Endothelial cell of umbilical vein (primary cell): ENCODE measurements around the gene LYPLAL1. TPM values are rescaled to one million over a fixed set of nuclear protein-coding genes. Genes with fewer than 3 reads are reported as not detected.

Source experiments
- BruUV-seq: library from RNA; stranded (reverse); fragments of 400-500 nt; replicated peaks from 2 replicates; lab custom pipeline; 2021; lab: Mats Ljungman, UMichigan
- CTCF ChIA-PET: fragments of 300-600, 350-600 bp; sonication (Branson Sonifier 250); formaldehyde crosslinking; loops from one replicate; lab custom pipeline; 2021; ENCODE audit warnings: antibody characterized with exemption, inconsistent platforms; lab: Charles Lee
- POLR2A ChIA-PET: fragments of 300-600, 350-600 bp; sonication (Branson Sonifier 250); formaldehyde crosslinking; loops from one replicate; lab custom pipeline; 2021; ENCODE audit warnings: antibody characterized with exemption, inconsistent platforms; lab: Charles Lee
- DNase-seq: peaks from one replicate; pipeline ENCODE4 v3.0.0-alpha.2; 2011; ENCODE audit warnings: low read depth, low spot score
- FAIRE-seq: peaks from 2 replicates; lab custom pipeline; 2011; peaks lifted over from hg19 to GRCh38; lab: Jason Lieb, UNC
- H2AFZ ChIP-seq: 2 replicates; pipeline ENCODE4 v1.6.0; 2012; ENCODE audit warnings: low read depth, low read length, control low read depth, inconsistent platforms
- H3K27ac ChIP-seq: 2 replicates; pipeline ENCODE4 v1.5.1; 2011; ENCODE audit warnings: low read depth, mild to moderate bottlenecking, control low read depth, low read length, moderate library complexity; ENCODE audit not compliant: insufficient read depth
- H3K27me3 ChIP-seq, 2 experiments: 2 replicates each; pipeline versions ENCODE4 v1.6.0 to v1.6.1; 2011; ENCODE audit warnings: low read length in 2 of 2, mixed read lengths in 1 of 2; ENCODE audit not compliant: control insufficient read depth in 2 of 2, insufficient read depth in 2 of 2
- H3K36me3 ChIP-seq, 2 experiments: 2 replicates in 1 of 2; 3 replicates in 1 of 2; pipeline ENCODE4 v1.5.1; 2011; ENCODE audit warnings: low read length in 2 of 2, mild to moderate bottlenecking in 1 of 2, moderate library complexity in 1 of 2; ENCODE audit not compliant: control insufficient read depth in 2 of 2, insufficient read depth in 2 of 2; ENCODE audit errors: extremely low read depth in 1 of 2
- H3K4me1 ChIP-seq: 3 replicates; pipeline ENCODE4 v1.5.1; 2011; ENCODE audit warnings: mild to moderate bottlenecking, low read length; ENCODE audit not compliant: control insufficient read depth, insufficient read depth; ENCODE audit errors: extremely low read depth
- H3K4me2 ChIP-seq: 2 replicates; pipeline ENCODE4 v1.6.1; 2011; ENCODE audit warnings: low read length, control low read depth, mixed read lengths; ENCODE audit not compliant: insufficient read depth
- H3K4me3 ChIP-seq, 3 experiments: fragments of 200-600 bp in 1 of 3; sonication (generic), shearing (Covaris generic) in 1 of 3; replicated peaks in 1 of 3; 2 replicates each; pipeline ENCODE4 v1.5.1; 2011 to 2016; ENCODE audit warnings: control low read depth in 3 of 3, low read length in 3 of 3, mild to moderate bottlenecking in 2 of 3, inconsistent platforms in 1 of 3, low read depth in 1 of 3, moderate library complexity in 1 of 3; ENCODE audit not compliant: insufficient read depth in 1 of 3
- H3K79me2 ChIP-seq: 2 replicates; pipeline ENCODE4 v1.6.0; 2012; ENCODE audit warnings: low read length, inconsistent platforms; ENCODE audit not compliant: control insufficient read depth, insufficient read depth
- H3K9ac ChIP-seq: replicated peaks from 2 replicates; pipeline ENCODE3; 2011; ENCODE audit warnings: low read length, control low read depth; ENCODE audit not compliant: insufficient read depth; ENCODE audit errors: extremely low read depth
- H3K9me1 ChIP-seq: replicated peaks from 3 replicates; pipeline ENCODE4 v1.6.0; 2011; ENCODE audit warnings: mild to moderate bottlenecking, low read length; ENCODE audit not compliant: control insufficient read depth, insufficient read depth; ENCODE audit errors: extremely low read depth
- H3K9me3 ChIP-seq: replicated peaks from 2 replicates; pipeline ENCODE4 v1.5.1; 2012; ENCODE audit warnings: low read length, inconsistent platforms; ENCODE audit not compliant: control insufficient read depth, insufficient read depth
- H4K20me1 ChIP-seq: replicated peaks from 2 replicates; pipeline ENCODE3; 2011; ENCODE audit warnings: mild to moderate bottlenecking, low read length; ENCODE audit not compliant: control insufficient read depth, insufficient read depth; ENCODE audit errors: extremely low read depth
- EZH2 ChIP-seq: IDR thresholded peaks from 2 replicates; pipeline ENCODE4 v1.6.1; 2012; ENCODE audit warnings: borderline replicate concordance, low read depth, mild to moderate bottlenecking, moderate library complexity, low read length, inconsistent platforms; ENCODE audit not compliant: severe bottlenecking
- FOS ChIP-seq: IDR thresholded peaks from 2 replicates; pipeline ENCODE4 v1.6.1; 2011; ENCODE audit warnings: mild to moderate bottlenecking, low read length, moderate library complexity, borderline replicate concordance; ENCODE audit not compliant: insufficient read depth
- GATA2 ChIP-seq: IDR thresholded peaks from 2 replicates; pipeline ENCODE4 v1.7.0; 2011; ENCODE audit warnings: low read depth, mild to moderate bottlenecking, moderate library complexity, mixed read lengths, low read length; ENCODE audit not compliant: insufficient read length, insufficient read depth
- JUN ChIP-seq: IDR thresholded peaks from 2 replicates; pipeline ENCODE4 v1.6.1; 2011; ENCODE audit warnings: borderline replicate concordance, low read depth; ENCODE audit not compliant: insufficient read length, insufficient read depth
- MYC ChIP-seq: IDR thresholded peaks from one replicate; pipeline ENCODE4 v1.6.1; 2011; ENCODE audit warnings: mild to moderate bottlenecking, low read depth, low read length
- POLR2AphosphoS5 ChIP-seq: IDR thresholded peaks from 2 replicates; pipeline ENCODE4 v1.6.1; 2012; ENCODE audit warnings: low read depth, mild to moderate bottlenecking, control low read depth, low read length, moderate library complexity; ENCODE audit not compliant: insufficient read depth
- dilution Hi-C: fragments of 300-500 bp; cut with MboI; formaldehyde crosslinking; loops from one replicate; pipeline ENCODE4 v1.15.0; 2019; ENCODE audit warnings: low sequenced_read_pairs; ENCODE audit not compliant: extremely low pct_ligation_motif_present
- intact Hi-C: fragments of 100-400 bp; cut with micrococcal nuclease; formaldehyde crosslinking; loops from one replicate; pipeline ENCODE4 v1.10.0; 2022
- polyA plus RNA-seq, 4 experiments: library from polyadenylated mRNA; depleted of rRNA in 3 of 4; stranded (reverse) in 3 of 4; unstranded in 1 of 4; fragments of >200 nt; gene quantifications; 2 replicates each; pipeline versions ENCODE4 v1.2.1 to v1.2.3, GENCODE V29; 2011 to 2012; ENCODE audit warnings: missing spikeins in 1 of 4
- total RNA-seq: library from RNA; stranded (reverse); gene quantifications from 2 replicates; pipeline ENCODE4 v1.2.3, GENCODE V29; 2021
- TF ChIP-seq, protein P1 (sequence below): IDR thresholded peaks from 2 replicates; pipeline ENCODE4 v1.6.1; 2011; ENCODE audit not compliant: insufficient read depth, insufficient read length
- TF ChIP-seq, protein P2 (sequence below), 2 donors: IDR thresholded peaks; 1 replicate in 1 of 2; 2 replicates in 1 of 2; pipeline ENCODE4 v1.5.1; 2011; ENCODE audit warnings: low read length in 2 of 2, mild to moderate bottlenecking in 2 of 2, moderate library complexity in 2 of 2, control low read depth in 1 of 2, inconsistent platforms in 1 of 2, low read depth in 1 of 2; ENCODE audit not compliant: insufficient read depth in 1 of 2; ENCODE audit errors: extremely low read depth in 1 of 2

Gene LYPLAL1
- total and polyA plus RNA-seq, 2 donors (not counting 3 experiments of a cell fraction or from before 2014, with no cell fraction given): 7.4 to 25.4 TPM

DNA sequence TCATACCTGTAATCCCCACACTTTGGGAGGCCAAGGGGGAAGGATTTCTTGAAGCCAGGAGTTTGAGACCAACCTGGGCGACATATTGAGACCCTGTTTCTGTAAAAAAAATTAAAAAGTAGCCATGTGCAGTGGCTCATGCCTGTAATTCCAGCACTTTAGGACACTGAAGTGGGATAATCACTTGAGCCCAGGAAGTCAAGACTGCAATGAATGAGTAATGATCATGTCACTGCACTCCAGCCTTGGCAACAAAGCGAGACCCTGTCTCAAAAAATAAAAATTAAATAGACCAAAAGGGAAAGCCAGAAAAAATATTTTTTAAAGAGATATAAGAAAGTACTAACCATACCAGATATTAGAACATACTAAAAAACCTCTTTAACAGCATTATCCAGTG lies 44.7 kb upstream of the LYPLAL1 start:
- no peaks in the 10 kb centered on the region for H3K9me3 ChIP-seq
- DNase-seq: no peak
- H3K4me2 ChIP-seq: no peak overlapping the region
- no peak for TF ChIP-seq EZH2
- no peak for TF ChIP-seq FOS
- no peak for TF ChIP-seq JUN
- TF ChIP-seq MYC: no peak
- dilution Hi-C loops: no loop called here
- no peak overlapping the region for H3K9ac ChIP-seq
- no peak overlapping the region for H2AFZ ChIP-seq
- H4K20me1 ChIP-seq: no peaks in the 10 kb centered on the region
- H3K27me3 ChIP-seq: no peaks in the 10 kb centered on the region
- CTCF ChIA-PET: no interaction called here
- no peaks in the 10 kb centered on the region for H3K79me2 ChIP-seq
- POLR2A ChIA-PET: no interaction called here
- H3K36me3 ChIP-seq: no peaks in the 10 kb centered on the region
- H3K9me1 ChIP-seq: no peaks in the 10 kb centered on the region
- no TSS peak for BruUV-seq
- H3K27ac ChIP-seq: no peak overlapping the region
- FAIRE-seq: no peak
- no peak overlapping the region for H3K4me3 ChIP-seq
- intact Hi-C loops: no loop called here
- H3K4me1 ChIP-seq: no peaks in the 10 kb centered on the region

DNA sequence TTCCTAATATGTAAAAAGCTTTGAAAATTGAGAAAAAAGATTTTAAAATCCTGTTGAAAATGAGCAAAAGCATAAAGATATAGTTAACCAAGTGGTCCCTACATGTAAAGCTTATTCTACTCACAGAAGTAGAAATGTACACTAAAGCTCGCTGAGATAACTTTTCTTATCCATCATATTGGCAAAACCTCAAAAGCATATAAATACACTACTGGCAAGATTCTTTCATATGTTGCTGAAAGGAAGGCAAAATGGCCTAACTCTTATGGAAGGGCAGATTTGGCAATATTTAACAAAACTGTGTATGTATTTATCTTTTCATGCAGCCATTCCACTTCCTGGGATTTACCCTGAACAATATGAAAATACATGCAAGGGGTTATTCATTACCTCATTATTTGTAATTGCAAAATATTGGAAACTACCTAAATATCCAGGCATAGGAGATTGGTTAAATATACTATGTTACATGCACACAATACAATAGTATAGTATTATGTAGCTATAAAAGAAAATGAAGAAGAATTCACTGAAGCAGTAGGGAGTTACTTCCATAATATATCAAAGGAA lies 43.2 kb upstream of the LYPLAL1 start:
- H3K27ac ChIP-seq: no peak overlapping the region
- no peaks in the 10 kb centered on the region for H3K79me2 ChIP-seq
- dilution Hi-C loops: no loop called here
- no peaks in the 10 kb centered on the region for H3K36me3 ChIP-seq
- BruUV-seq: no TSS peak
- H2AFZ ChIP-seq: no peak overlapping the region
- H3K4me3 ChIP-seq: no peak overlapping the region
- H4K20me1 ChIP-seq: no peaks in the 10 kb centered on the region
- ChIA-PET CTCF (no interaction called here), POLR2A (no interaction called here)
- FAIRE-seq (no peak), DNase-seq (no peak)
- H3K27me3 ChIP-seq: no peaks in the 10 kb centered on the region
- H3K9me1 ChIP-seq: no peaks in the 10 kb centered on the region
- intact Hi-C loops: no loop called here
- no peaks in the 10 kb centered on the region for H3K9me3 ChIP-seq
- H3K4me2 ChIP-seq: no peak overlapping the region
- no peaks in the 10 kb centered on the region for H3K4me1 ChIP-seq
- no peak overlapping the region for H3K9ac ChIP-seq
- no peak for TF ChIP-seq JUN
- TF ChIP-seq, protein P1, sequence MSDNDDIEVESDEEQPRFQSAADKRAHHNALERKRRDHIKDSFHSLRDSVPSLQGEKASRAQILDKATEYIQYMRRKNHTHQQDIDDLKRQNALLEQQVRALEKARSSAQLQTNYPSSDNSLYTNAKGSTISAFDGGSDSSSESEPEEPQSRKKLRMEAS: no peak
- no peak for TF ChIP-seq EZH2
- TF ChIP-seq, protein P2, sequence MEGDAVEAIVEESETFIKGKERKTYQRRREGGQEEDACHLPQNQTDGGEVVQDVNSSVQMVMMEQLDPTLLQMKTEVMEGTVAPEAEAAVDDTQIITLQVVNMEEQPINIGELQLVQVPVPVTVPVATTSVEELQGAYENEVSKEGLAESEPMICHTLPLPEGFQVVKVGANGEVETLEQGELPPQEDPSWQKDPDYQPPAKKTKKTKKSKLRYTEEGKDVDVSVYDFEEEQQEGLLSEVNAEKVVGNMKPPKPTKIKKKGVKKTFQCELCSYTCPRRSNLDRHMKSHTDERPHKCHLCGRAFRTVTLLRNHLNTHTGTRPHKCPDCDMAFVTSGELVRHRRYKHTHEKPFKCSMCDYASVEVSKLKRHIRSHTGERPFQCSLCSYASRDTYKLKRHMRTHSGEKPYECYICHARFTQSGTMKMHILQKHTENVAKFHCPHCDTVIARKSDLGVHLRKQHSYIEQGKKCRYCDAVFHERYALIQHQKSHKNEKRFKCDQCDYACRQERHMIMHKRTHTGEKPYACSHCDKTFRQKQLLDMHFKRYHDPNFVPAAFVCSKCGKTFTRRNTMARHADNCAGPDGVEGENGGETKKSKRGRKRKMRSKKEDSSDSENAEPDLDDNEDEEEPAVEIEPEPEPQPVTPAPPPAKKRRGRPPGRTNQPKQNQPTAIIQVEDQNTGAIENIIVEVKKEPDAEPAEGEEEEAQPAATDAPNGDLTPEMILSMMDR (IDR thresholded peaks at IDR 0.05; ENCODE audit: extremely low read depth in 1 of 2, insufficient read depth in 1 of 2, low read depth in 1 of 2, low read length in 2 of 2): no peak
- TF ChIP-seq POLR2AphosphoS5: no peak
- no peak for TF ChIP-seq MYC
- TF ChIP-seq GATA2: no peak
- no peak for TF ChIP-seq FOS
